WTC11 (cell line): ENCODE data around the gene SCUBE1. TPM values are rescaled to one million over a fixed set of nuclear protein-coding genes. Genes with fewer than 3 reads are reported as not detected.
A peak's percentile ranks its signal among the peaks of the same experiment; 100 is the strongest.

ENCODE experiments used
- ATAC-seq: fragments of 200-7000 bp; cut with Tn5 transposase; 2 replicates; pipeline ENCODE4 v1.10.0; 2021; ENCODE audit warnings: mild to moderate bottlenecking, moderate library complexity
- CTCF ChIA-PET: fragments of 300-600 bp; sonication (Branson Sonifier 250); formaldehyde crosslinking; loops from one replicate; lab custom pipeline; 2021; ENCODE audit warnings: antibody characterized with exemption; lab: Charles Lee
- POLR2A ChIA-PET: fragments of 350-600 bp; sonication (Branson Sonifier 250); formaldehyde crosslinking; loops from one replicate; lab custom pipeline; 2021; ENCODE audit warnings: antibody characterized with exemption; lab: Charles Lee
- DNase-seq: peaks from one replicate; pipeline ENCODE4 v3.0.0; 2021; ENCODE audit warnings: low spot score
- H3K27ac Mint-ChIP-seq: 2 replicates; pipeline ENCODE4 v1.8.0; 2021; ENCODE audit warnings: mixed read lengths
- H3K27me3 Mint-ChIP-seq: 2 replicates; pipeline ENCODE4 v1.8.0; 2021; ENCODE audit warnings: low read depth, mild to moderate bottlenecking, moderate library complexity, mixed read lengths
- H3K36me3 Mint-ChIP-seq: 2 replicates; pipeline ENCODE4 v1.8.0; 2021; ENCODE audit warnings: mixed read lengths
- H3K4me1 Mint-ChIP-seq: 2 replicates; pipeline ENCODE4 v1.8.0; 2022; ENCODE audit warnings: mixed read lengths
- H3K4me3 Mint-ChIP-seq: 2 replicates; pipeline ENCODE4 v1.8.0; 2021; ENCODE audit warnings: mild to moderate bottlenecking, moderate library complexity, mixed read lengths
- H3K9me3 Mint-ChIP-seq: 2 replicates; pipeline ENCODE4 v1.8.0; 2021; ENCODE audit warnings: mixed read lengths
- CREM ChIP-seq: sonication (generic); formaldehyde crosslinking; IDR thresholded peaks from 2 replicates; pipeline ENCODE4 v1.8.1; 2022; ENCODE audit warnings: mild to moderate bottlenecking, missing genetic modification reagents, moderate library complexity
- EMX1 ChIP-seq: fragments of 250-450 bp; sonication (Bioruptor Pico); IDR thresholded peaks from 2 replicates; pipeline ENCODE4 v1.8.0; 2021; ENCODE audit warnings: mild to moderate bottlenecking
- JAZF1 ChIP-seq: fragments of 250-450 bp; sonication (Bioruptor Pico); IDR thresholded peaks from 2 replicates; pipeline ENCODE4 v1.9.0; 2021; ENCODE audit warnings: moderate library complexity, mild to moderate bottlenecking, inconsistent platforms
- NFATC4 ChIP-seq: fragments of 250-450 bp; sonication (Bioruptor Pico); IDR thresholded peaks from 2 replicates; pipeline ENCODE4 v1.9.0; 2021; ENCODE audit warnings: mild to moderate bottlenecking
- NFYB ChIP-seq: sonication (generic); formaldehyde crosslinking; conservative IDR thresholded peaks from 2 replicates; pipeline ENCODE4 v1.8.0; 2022; ENCODE audit warnings: low read depth, missing genetic modification reagents
- ZNF138 ChIP-seq: sonication (generic); formaldehyde crosslinking; conservative IDR thresholded peaks from 2 replicates; pipeline ENCODE4 v1.8.1; 2022; ENCODE audit warnings: mild to moderate bottlenecking, moderate library complexity, missing genetic modification reagents
- total RNA-seq: library from RNA; stranded (reverse); gene quantifications from 3 replicates; pipeline ENCODE4 v1.2.3, GENCODE V29; 2021
- TF ChIP-seq, protein P1 (sequence below): sonication (generic); formaldehyde crosslinking; IDR thresholded peaks from 2 replicates; pipeline ENCODE4 v1.8.0; 2023; ENCODE audit warnings: missing genetic modification reagents, mild to moderate bottlenecking, borderline replicate concordance
- TF ChIP-seq, protein P2 (sequence below): sonication (generic); formaldehyde crosslinking; IDR thresholded peaks from 2 replicates; pipeline ENCODE4 v1.8.1; 2022; ENCODE audit warnings: missing genetic modification reagents, borderline replicate concordance
- TF ChIP-seq, protein P3 (sequence below): sonication (generic); formaldehyde crosslinking; IDR thresholded peaks from 2 replicates; pipeline ENCODE4 v1.8.1; 2023; ENCODE audit warnings: mild to moderate bottlenecking, missing genetic modification reagents
- TF ChIP-seq, protein P4 (sequence below): fragments of 250-450 bp; sonication (Bioruptor Pico); IDR thresholded peaks from 2 replicates; pipeline ENCODE4 v1.9.0; 2021; ENCODE audit warnings: mild to moderate bottlenecking
- TF ChIP-seq, protein P5 (sequence below): sonication (generic); formaldehyde crosslinking; IDR thresholded peaks from 2 replicates; pipeline ENCODE4 v1.8.1; 2022; ENCODE audit warnings: low read depth, mild to moderate bottlenecking, moderate library complexity, missing genetic modification reagents, borderline replicate concordance
- TF ChIP-seq, protein P6 (sequence below): sonication (generic); formaldehyde crosslinking; conservative IDR thresholded peaks from 2 replicates; pipeline ENCODE4 v1.8.1; 2022; ENCODE audit warnings: mild to moderate bottlenecking, missing genetic modification reagents
- TF ChIP-seq, protein P7 (sequence below): sonication (generic); formaldehyde crosslinking; IDR thresholded peaks from 2 replicates; pipeline ENCODE4 v1.8.0; 2022; ENCODE audit warnings: mild to moderate bottlenecking, missing genetic modification reagents

The SCUBE1 gene
- total RNA-seq, 1 experiment from 2014 or later: 6.9 TPM

DNA sequence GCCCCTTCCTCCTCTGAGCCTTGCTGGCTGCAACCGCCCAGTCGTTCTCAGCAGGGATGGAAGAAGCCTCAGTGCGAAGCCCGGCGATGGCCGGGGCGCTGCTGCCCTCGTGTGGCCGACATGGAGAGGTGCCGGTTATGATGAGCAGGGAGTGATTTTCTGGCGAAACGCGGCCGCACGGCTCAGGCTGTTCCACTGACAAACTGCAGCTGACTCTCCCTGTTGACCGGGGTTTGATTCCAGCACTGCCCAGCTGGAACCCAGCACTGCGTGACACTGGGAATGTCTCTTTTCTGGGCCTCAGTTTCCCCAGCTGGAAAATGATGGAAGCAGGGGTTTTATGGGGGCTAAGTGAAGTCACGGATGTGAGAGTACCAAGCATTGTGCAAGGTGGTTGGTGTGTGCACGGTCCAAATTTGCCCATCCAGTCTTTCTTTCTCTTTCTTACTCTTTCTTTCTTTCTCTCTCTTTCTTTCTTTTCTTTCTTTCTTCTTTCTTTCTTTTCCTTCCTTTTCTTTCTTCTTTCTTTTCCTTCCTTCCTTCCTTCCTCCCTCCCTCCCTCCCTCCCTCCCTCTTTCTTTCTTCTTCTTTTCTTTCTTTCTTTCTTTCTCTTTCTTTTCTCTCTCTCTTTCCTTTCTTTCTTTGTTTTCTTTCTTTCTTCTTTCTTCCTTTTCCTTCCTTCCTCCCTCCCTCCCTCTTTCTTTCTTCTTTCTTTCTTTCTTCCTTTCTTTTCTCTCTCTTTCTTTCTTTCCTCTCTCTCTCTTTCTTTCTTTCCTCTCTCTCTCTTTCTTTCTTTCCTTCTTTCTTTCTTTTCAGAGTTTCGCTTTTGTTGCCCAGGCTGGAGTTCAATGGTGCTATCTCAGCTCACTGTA is 42.8 kb upstream of the SCUBE1 start (continued):
- TF ChIP-seq, protein P1, sequence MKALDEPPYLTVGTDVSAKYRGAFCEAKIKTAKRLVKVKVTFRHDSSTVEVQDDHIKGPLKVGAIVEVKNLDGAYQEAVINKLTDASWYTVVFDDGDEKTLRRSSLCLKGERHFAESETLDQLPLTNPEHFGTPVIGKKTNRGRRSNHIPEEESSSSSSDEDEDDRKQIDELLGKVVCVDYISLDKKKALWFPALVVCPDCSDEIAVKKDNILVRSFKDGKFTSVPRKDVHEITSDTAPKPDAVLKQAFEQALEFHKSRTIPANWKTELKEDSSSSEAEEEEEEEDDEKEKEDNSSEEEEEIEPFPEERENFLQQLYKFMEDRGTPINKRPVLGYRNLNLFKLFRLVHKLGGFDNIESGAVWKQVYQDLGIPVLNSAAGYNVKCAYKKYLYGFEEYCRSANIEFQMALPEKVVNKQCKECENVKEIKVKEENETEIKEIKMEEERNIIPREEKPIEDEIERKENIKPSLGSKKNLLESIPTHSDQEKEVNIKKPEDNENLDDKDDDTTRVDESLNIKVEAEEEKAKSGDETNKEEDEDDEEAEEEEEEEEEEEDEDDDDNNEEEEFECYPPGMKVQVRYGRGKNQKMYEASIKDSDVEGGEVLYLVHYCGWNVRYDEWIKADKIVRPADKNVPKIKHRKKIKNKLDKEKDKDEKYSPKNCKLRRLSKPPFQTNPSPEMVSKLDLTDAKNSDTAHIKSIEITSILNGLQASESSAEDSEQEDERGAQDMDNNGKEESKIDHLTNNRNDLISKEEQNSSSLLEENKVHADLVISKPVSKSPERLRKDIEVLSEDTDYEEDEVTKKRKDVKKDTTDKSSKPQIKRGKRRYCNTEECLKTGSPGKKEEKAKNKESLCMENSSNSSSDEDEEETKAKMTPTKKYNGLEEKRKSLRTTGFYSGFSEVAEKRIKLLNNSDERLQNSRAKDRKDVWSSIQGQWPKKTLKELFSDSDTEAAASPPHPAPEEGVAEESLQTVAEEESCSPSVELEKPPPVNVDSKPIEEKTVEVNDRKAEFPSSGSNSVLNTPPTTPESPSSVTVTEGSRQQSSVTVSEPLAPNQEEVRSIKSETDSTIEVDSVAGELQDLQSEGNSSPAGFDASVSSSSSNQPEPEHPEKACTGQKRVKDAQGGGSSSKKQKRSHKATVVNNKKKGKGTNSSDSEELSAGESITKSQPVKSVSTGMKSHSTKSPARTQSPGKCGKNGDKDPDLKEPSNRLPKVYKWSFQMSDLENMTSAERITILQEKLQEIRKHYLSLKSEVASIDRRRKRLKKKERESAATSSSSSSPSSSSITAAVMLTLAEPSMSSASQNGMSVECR (CRISPR knock-in tag): no peak
- TF ChIP-seq, protein P2, sequence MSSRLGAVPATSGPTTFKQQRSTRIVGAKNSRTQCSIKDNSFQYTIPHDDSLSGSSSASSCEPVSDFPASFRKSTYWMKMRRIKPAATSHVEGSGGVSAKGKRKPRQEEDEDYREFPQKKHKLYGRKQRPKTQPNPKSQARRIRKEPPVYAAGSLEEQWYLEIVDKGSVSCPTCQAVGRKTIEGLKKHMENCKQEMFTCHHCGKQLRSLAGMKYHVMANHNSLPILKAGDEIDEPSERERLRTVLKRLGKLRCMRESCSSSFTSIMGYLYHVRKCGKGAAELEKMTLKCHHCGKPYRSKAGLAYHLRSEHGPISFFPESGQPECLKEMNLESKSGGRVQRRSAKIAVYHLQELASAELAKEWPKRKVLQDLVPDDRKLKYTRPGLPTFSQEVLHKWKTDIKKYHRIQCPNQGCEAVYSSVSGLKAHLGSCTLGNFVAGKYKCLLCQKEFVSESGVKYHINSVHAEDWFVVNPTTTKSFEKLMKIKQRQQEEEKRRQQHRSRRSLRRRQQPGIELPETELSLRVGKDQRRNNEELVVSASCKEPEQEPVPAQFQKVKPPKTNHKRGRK (CRISPR knock-in tag): peak; percentile 98
- TF ChIP-seq ZNF138: 0 out of 2 replicates have a peak, but pooled peaks have one; percentile 50
- TF ChIP-seq, protein P3, sequence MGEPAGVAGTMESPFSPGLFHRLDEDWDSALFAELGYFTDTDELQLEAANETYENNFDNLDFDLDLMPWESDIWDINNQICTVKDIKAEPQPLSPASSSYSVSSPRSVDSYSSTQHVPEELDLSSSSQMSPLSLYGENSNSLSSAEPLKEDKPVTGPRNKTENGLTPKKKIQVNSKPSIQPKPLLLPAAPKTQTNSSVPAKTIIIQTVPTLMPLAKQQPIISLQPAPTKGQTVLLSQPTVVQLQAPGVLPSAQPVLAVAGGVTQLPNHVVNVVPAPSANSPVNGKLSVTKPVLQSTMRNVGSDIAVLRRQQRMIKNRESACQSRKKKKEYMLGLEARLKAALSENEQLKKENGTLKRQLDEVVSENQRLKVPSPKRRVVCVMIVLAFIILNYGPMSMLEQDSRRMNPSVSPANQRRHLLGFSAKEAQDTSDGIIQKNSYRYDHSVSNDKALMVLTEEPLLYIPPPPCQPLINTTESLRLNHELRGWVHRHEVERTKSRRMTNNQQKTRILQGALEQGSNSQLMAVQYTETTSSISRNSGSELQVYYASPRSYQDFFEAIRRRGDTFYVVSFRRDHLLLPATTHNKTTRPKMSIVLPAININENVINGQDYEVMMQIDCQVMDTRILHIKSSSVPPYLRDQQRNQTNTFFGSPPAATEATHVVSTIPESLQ (CRISPR knock-in tag): no peak
- no peak for TF ChIP-seq JAZF1

DNA sequence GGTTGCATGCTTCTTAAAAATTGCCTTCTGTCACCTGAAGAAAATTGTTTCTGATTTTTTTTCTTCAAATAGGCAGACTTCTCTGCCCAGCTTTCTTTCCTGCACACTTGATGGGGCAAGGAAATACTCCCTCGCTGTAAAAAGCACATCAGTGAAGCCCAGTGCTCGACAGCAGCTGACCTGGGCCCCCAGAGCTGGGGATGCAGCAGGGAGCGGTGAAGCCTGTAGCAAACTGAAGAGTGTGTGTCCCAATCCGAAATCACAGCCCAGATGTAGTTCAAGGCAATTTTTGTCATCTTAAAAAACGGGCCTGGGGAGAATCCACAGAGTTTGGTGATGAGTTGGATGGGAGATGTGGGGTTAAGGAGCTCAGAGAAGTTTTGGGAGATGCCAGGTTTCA is 41.7 kb upstream of the SCUBE1 start:
- H3K9me3 Mint-ChIP-seq: no peaks in the 10 kb centered on the region
- no peak overlapping the region for H3K27ac Mint-ChIP-seq
- DNase-seq (no peak), ATAC-seq (no peak)
- H3K27me3 Mint-ChIP-seq: peaks cover 28% of the 10 kb centered on the region
- ChIA-PET POLR2A (no interaction called here), CTCF (interaction anchor here (0.7 to 7.7 kb wide), 13 partner anchors 15 to 157 kb away, joined by 3 to 108 read pairs (median 8); no protein-coding TSS in a partner anchor)
- TF ChIP-seq NFYB (CRISPR knock-in tag): no peak
- TF ChIP-seq CREM (CRISPR knock-in tag): no peak
- TF ChIP-seq NFATC4: no peak
- TF ChIP-seq, protein P4, sequence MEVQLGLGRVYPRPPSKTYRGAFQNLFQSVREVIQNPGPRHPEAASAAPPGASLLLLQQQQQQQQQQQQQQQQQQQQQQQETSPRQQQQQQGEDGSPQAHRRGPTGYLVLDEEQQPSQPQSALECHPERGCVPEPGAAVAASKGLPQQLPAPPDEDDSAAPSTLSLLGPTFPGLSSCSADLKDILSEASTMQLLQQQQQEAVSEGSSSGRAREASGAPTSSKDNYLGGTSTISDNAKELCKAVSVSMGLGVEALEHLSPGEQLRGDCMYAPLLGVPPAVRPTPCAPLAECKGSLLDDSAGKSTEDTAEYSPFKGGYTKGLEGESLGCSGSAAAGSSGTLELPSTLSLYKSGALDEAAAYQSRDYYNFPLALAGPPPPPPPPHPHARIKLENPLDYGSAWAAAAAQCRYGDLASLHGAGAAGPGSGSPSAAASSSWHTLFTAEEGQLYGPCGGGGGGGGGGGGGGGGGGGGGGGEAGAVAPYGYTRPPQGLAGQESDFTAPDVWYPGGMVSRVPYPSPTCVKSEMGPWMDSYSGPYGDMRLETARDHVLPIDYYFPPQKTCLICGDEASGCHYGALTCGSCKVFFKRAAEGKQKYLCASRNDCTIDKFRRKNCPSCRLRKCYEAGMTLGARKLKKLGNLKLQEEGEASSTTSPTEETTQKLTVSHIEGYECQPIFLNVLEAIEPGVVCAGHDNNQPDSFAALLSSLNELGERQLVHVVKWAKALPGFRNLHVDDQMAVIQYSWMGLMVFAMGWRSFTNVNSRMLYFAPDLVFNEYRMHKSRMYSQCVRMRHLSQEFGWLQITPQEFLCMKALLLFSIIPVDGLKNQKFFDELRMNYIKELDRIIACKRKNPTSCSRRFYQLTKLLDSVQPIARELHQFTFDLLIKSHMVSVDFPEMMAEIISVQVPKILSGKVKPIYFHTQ (CRISPR knock-in tag): no peak
- TF ChIP-seq JAZF1: no peak
- TF ChIP-seq EMX1 (CRISPR knock-in tag): no peak
- TF ChIP-seq, protein P5, sequence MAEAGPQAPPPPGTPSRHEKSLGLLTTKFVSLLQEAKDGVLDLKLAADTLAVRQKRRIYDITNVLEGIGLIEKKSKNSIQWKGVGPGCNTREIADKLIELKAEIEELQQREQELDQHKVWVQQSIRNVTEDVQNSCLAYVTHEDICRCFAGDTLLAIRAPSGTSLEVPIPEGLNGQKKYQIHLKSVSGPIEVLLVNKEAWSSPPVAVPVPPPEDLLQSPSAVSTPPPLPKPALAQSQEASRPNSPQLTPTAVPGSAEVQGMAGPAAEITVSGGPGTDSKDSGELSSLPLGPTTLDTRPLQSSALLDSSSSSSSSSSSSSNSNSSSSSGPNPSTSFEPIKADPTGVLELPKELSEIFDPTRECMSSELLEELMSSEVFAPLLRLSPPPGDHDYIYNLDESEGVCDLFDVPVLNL (CRISPR knock-in tag): no peak
- TF ChIP-seq, protein P6, sequence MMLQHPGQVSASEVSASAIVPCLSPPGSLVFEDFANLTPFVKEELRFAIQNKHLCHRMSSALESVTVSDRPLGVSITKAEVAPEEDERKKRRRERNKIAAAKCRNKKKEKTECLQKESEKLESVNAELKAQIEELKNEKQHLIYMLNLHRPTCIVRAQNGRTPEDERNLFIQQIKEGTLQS (CRISPR knock-in tag): no peak
- TF ChIP-seq, protein P7, sequence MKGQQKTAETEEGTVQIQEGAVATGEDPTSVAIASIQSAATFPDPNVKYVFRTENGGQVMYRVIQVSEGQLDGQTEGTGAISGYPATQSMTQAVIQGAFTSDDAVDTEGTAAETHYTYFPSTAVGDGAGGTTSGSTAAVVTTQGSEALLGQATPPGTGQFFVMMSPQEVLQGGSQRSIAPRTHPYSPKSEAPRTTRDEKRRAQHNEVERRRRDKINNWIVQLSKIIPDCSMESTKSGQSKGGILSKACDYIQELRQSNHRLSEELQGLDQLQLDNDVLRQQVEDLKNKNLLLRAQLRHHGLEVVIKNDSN (CRISPR knock-in tag): no peak
- H3K36me3 Mint-ChIP-seq: no peaks in the 10 kb centered on the region
- no peak overlapping the region for H3K4me3 Mint-ChIP-seq
- peaks cover 14% of the 10 kb centered on the region for H3K4me1 Mint-ChIP-seq
